HL-60 (cell line): Measurements from ENCODE around the gene KCNJ16.

ENCODE experiments used
- DNase-seq, 2 experiments: peaks; one replicate each; pipeline ENCODE4 v3.0.0-alpha.2; 2010 to 2020; ENCODE audit warnings: low read depth in 1 of 2, low spot score in 1 of 2
- H3K27ac ChIP-seq: fragments of 250-450 bp; sonication (Bioruptor Pico); replicated peaks from 2 replicates; pipeline ENCODE4 v1.5.1; 2020; ENCODE audit warnings: mild to moderate bottlenecking, moderate library complexity
- H3K27me3 ChIP-seq: fragments of 250-450 bp; sonication (Bioruptor Pico); 2 replicates; pipeline ENCODE4 v1.5.1; 2021; ENCODE audit warnings: mild to moderate bottlenecking, moderate library complexity; ENCODE audit not compliant: insufficient read depth, poor library complexity, severe bottlenecking
- H3K4me3 ChIP-seq: replicated peaks from 2 replicates; pipeline ENCODE4 v1.5.1; 2011; ENCODE audit warnings: mild to moderate bottlenecking, control low read depth, low read length; ENCODE audit not compliant: insufficient read depth
- GABPA ChIP-seq: IDR thresholded peaks from 2 replicates; pipeline ENCODE4 v1.6.1; 2012; ENCODE audit warnings: low read depth
- POLR2AphosphoS5 ChIP-seq: IDR thresholded peaks from 2 replicates; pipeline ENCODE4 v1.6.1; 2012; ENCODE audit warnings: low read depth
- SPI1 ChIP-seq: IDR thresholded peaks from 2 replicates; pipeline ENCODE4 v1.6.1; 2012; ENCODE audit warnings: low read depth, mild to moderate bottlenecking, borderline replicate concordance
- TF ChIP-seq, protein P1 (sequence below): IDR thresholded peaks from 2 replicates; pipeline ENCODE4 v1.6.1; 2012; ENCODE audit warnings: low read depth; ENCODE audit not compliant: insufficient replicate concordance
- TF ChIP-seq, protein P2 (sequence below): IDR thresholded peaks from one replicate; pipeline ENCODE4 v1.5.1; 2011; ENCODE audit warnings: low read length, control low read depth, inconsistent platforms; ENCODE audit not compliant: insufficient read depth

Gene KCNJ16

DNA sequence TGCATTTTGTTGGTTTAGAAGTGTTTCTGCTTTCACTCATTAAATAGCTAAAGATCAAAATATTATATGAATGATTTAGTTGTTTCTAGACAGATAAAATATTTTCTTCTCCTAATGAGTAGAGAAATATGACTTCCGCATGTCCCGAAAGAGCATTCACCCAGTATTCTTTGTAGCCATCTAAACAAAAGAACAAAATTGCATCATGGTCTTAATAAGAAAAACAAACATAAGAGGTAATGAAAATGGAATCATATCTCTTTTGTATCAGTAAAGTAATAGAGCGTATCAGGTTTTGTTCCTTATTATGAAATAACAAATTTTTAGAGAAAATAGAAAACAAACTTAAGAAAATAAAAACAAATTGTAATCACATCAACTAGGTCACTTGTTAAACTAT lies 78.2 kb downstream of the KCNJ16 start:
- Histone ChIP-seq H3K27me3 (no peaks in the 10 kb centered on the region), H3K27ac (no peak overlapping the region; the same call in 1 of the 2 replicates), H3K4me3 (no peak overlapping the region)
- TF ChIP-seq GABPA (no peak), POLR2AphosphoS5 (no peak), SPI1 (no peak)
- TF ChIP-seq, protein P1, sequence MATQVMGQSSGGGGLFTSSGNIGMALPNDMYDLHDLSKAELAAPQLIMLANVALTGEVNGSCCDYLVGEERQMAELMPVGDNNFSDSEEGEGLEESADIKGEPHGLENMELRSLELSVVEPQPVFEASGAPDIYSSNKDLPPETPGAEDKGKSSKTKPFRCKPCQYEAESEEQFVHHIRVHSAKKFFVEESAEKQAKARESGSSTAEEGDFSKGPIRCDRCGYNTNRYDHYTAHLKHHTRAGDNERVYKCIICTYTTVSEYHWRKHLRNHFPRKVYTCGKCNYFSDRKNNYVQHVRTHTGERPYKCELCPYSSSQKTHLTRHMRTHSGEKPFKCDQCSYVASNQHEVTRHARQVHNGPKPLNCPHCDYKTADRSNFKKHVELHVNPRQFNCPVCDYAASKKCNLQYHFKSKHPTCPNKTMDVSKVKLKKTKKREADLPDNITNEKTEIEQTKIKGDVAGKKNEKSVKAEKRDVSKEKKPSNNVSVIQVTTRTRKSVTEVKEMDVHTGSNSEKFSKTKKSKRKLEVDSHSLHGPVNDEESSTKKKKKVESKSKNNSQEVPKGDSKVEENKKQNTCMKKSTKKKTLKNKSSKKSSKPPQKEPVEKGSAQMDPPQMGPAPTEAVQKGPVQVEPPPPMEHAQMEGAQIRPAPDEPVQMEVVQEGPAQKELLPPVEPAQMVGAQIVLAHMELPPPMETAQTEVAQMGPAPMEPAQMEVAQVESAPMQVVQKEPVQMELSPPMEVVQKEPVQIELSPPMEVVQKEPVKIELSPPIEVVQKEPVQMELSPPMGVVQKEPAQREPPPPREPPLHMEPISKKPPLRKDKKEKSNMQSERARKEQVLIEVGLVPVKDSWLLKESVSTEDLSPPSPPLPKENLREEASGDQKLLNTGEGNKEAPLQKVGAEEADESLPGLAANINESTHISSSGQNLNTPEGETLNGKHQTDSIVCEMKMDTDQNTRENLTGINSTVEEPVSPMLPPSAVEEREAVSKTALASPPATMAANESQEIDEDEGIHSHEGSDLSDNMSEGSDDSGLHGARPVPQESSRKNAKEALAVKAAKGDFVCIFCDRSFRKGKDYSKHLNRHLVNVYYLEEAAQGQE = no peak
- TF ChIP-seq, protein P2, sequence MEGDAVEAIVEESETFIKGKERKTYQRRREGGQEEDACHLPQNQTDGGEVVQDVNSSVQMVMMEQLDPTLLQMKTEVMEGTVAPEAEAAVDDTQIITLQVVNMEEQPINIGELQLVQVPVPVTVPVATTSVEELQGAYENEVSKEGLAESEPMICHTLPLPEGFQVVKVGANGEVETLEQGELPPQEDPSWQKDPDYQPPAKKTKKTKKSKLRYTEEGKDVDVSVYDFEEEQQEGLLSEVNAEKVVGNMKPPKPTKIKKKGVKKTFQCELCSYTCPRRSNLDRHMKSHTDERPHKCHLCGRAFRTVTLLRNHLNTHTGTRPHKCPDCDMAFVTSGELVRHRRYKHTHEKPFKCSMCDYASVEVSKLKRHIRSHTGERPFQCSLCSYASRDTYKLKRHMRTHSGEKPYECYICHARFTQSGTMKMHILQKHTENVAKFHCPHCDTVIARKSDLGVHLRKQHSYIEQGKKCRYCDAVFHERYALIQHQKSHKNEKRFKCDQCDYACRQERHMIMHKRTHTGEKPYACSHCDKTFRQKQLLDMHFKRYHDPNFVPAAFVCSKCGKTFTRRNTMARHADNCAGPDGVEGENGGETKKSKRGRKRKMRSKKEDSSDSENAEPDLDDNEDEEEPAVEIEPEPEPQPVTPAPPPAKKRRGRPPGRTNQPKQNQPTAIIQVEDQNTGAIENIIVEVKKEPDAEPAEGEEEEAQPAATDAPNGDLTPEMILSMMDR = no peak
- DNase-seq = no peak

DNA sequence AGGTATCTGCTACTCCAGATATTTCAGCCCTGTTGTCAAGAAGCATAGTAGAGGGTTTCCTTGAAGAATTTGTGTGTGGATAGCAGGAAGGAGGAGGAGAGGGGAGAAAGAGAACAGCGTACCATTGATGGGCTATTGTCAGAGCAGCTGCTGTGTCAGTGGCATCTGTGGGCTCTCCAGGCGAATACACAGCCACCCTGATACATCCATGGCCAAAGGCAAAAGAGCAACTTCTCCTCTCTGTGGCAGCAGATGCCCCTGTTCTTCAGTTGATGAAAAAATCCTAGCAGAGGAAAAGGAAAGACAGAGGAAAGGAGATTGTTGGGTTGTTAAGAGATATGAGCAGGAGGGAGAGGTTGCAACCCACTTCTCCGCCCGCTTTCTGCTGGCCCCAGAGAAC lies 82.1 kb downstream of the KCNJ16 start:
- no peaks in the 10 kb centered on the region for H3K27me3 ChIP-seq
- no peak for DNase-seq
- no peak overlapping the region for H3K27ac ChIP-seq
- H3K4me3 ChIP-seq = no peak overlapping the region
- TF ChIP-seq SPI1 = no peak
- TF ChIP-seq, protein P1 = no peak
- TF ChIP-seq GABPA = no peak
- TF ChIP-seq, protein P2 = no peak
- TF ChIP-seq POLR2AphosphoS5 = no peak

DNA sequence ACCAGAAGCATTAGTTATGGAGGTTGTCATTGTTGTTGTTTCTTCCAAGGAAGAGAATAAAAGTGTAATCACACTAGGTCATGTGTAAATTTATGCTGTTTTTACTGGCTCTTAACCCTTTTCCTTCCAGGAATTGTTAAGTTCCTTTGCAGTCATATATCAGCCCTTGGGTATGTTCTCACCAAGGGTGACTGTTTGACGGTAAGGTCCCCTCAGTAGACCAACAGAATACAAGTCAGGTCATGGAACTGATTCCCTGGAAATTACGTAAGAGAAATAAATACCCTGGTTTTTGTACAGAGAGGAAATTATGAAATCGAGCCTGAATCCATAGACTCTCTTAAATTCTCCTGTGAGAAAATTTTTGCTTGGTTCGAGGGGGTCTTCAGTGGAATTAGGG lies 83.2 kb downstream of the KCNJ16 start:
- no peak overlapping the region for H3K4me3 ChIP-seq

More for the DNA sequence above, 83.2 kb downstream of the KCNJ16 start:
- Histone ChIP-seq H3K27ac (no peak overlapping the region), H3K27me3 (no peaks in the 10 kb centered on the region)
- DNase-seq = no peak
- TF ChIP-seq POLR2AphosphoS5 = no peak
- TF ChIP-seq, protein P1 = no peak
- no peak for TF ChIP-seq GABPA
- TF ChIP-seq SPI1 = no peak
- TF ChIP-seq, protein P2 = no peak
